ENCODE data around the gene SMYD4. TPM values are rescaled to one million over a fixed set of nuclear protein-coding genes. Genes with fewer than 3 reads are reported as not detected.
A peak's percentile ranks its signal among the peaks of the same experiment; 100 is the strongest.
"Not testable (repeated sequence)": the region's sequence is repeated elsewhere in the genome, so short reads cannot be mapped to it uniquely, and the experiment has no call there.

Gene SMYD4
- total RNA-seq, 2 experiments from 2014 or later, result 14.5 to 15.8 TPM

- Mint-ChIP-seq H3K4me3 (no peak overlapping the region), H3K27me3 (no peaks in the 10 kb centered on the region), H3K9me3 (no peaks in the 10 kb centered on the region), H3K4me1 (ENCODE audit: low read depth) (no peaks in the 10 kb centered on the region), H3K36me3 (no peaks in the 10 kb centered on the region), H3K27ac (no peak overlapping the region)
- ChIA-PET POLR2A (no interaction called here), CTCF (no interaction called here)
- no peak for DNase-seq
- intact Hi-C loops (cut with micrococcal nuclease), result no loop called here
Measured at GRCh38 chr17:1745513-1746020, 84.1 kb downstream of the SMYD4 start.

- no peak for DNase-seq
- intact Hi-C loops (cut with micrococcal nuclease), result no loop called here
- Mint-ChIP-seq H3K27me3 (no peaks in the 10 kb centered on the region), H3K27ac (no peak overlapping the region), H3K36me3 (no peaks in the 10 kb centered on the region), H3K4me1 (ENCODE audit: low read depth) (no peaks in the 10 kb centered on the region), H3K9me3 (no peaks in the 10 kb centered on the region), H3K4me3 (no peak overlapping the region)
- ChIA-PET POLR2A (no interaction called here), CTCF (no interaction called here)
Measured at GRCh38 chr17:1744551-1745512, 84.9 kb downstream of the SMYD4 start.

- no peak for DNase-seq
- Mint-ChIP-seq H3K27ac (no peak overlapping the region), H3K27me3 (no peaks in the 10 kb centered on the region), H3K4me3 (no peak overlapping the region), H3K4me1 (ENCODE audit: low read depth) (no peaks in the 10 kb centered on the region), H3K36me3 (no peaks in the 10 kb centered on the region), H3K9me3 (no peaks in the 10 kb centered on the region)
- POLR2A ChIA-PET, result no interaction called here
- CTCF ChIA-PET, result no interaction called here
- intact Hi-C loops (cut with micrococcal nuclease), result no loop called here
Measured at GRCh38 chr17:1743088-1743439, 86.6 kb downstream of the SMYD4 start.

GRCh38 chr17:1742371-1743087, 87.2 kb downstream of the SMYD4 start, which contains the start of gene SERPINF2:
Gene SERPINF2, plus strand, starts transcription at chr17:1742871. Its CDS starts 2,125 bp downstream, at chr17:1744996.
- DNase-seq, result no peak
- CTCF ChIA-PET, result no interaction called here
- Mint-ChIP-seq H3K4me1 (ENCODE audit: low read depth) (peaks cover under 1% of the 10 kb centered on the region), H3K4me3 (no peak within 1 kb of the TSS), H3K27ac (no peak within 1 kb of the TSS), H3K9me3 (no peaks in the 10 kb centered on the region), H3K27me3 (no peaks in the 10 kb centered on the region), H3K36me3 (no peaks in the 10 kb centered on the region)
- POLR2A ChIA-PET, result no interaction called here
- intact Hi-C loops (cut with micrococcal nuclease), result no loop called here

GRCh38 chr17:1741899-1742298, 87.8 kb downstream of the SMYD4 start:
- H3K36me3 Mint-ChIP-seq; H3K9me3 Mint-ChIP-seq; CTCF ChIA-PET; H3K27me3 Mint-ChIP-seq; H3K27ac Mint-ChIP-seq; H3K4me3 Mint-ChIP-seq; POLR2A ChIA-PET; H3K4me1 Mint-ChIP-seq (ENCODE audit: low read depth); intact Hi-C loops (cut with micrococcal nuclease); DNase-seq: not testable (repeated sequence)

GRCh38 chr17:1737531-1738291, 92.0 kb downstream of the SMYD4 start:
- no peaks in the 10 kb centered on the region for H3K9me3 Mint-ChIP-seq
- H3K36me3 Mint-ChIP-seq, result peaks cover 6% of the 10 kb centered on the region
- H3K27me3 Mint-ChIP-seq, result no peaks in the 10 kb centered on the region
- no peak for DNase-seq
- no peak overlapping the region for H3K27ac Mint-ChIP-seq
- ChIA-PET POLR2A (no interaction called here), CTCF (no interaction called here)
- intact Hi-C loops (cut with micrococcal nuclease), result no loop called here
- peaks cover 12% of the 10 kb centered on the region for H3K4me1 Mint-ChIP-seq (ENCODE audit: low read depth)
- H3K4me3 Mint-ChIP-seq, result no peak overlapping the region

- H3K9me3 Mint-ChIP-seq, result no peaks in the 10 kb centered on the region
- peaks cover 12% of the 10 kb centered on the region for H3K4me1 Mint-ChIP-seq (ENCODE audit: low read depth)
- H3K36me3 Mint-ChIP-seq, result peaks cover 6% of the 10 kb centered on the region
- no peak overlapping the region for H3K4me3 Mint-ChIP-seq
- no peak overlapping the region for H3K27ac Mint-ChIP-seq
- no peaks in the 10 kb centered on the region for H3K27me3 Mint-ChIP-seq
- CTCF ChIA-PET, result interaction anchor here (0.8 to 0.9 kb wide), 2 partner anchors 15 to 20 kb away, joined by 3 read pairs; no protein-coding TSS in a partner anchor
- DNase-seq, result peak; percentile 83
- POLR2A ChIA-PET, result interaction anchor here (0.8 kb wide), 1 partner anchor 20 kb away, joined by 6 read pairs; no protein-coding TSS in a partner anchor
- intact Hi-C loops (cut with micrococcal nuclease), result no loop called here
Measured at GRCh38 chr17:1736348-1737281, 93.1 kb downstream of the SMYD4 start.

GRCh38 chr17:1735834-1736347, 93.8 kb downstream of the SMYD4 start:
- H3K27me3 Mint-ChIP-seq, result no peaks in the 10 kb centered on the region
- H3K4me3 Mint-ChIP-seq, result no peak overlapping the region
- ChIA-PET CTCF (interaction anchor here (0.9 kb wide), 1 partner anchor 20 kb away, joined by 3 read pairs; no protein-coding TSS in a partner anchor), POLR2A (no interaction called here)
- intact Hi-C loops (cut with micrococcal nuclease), result no loop called here
- no peak overlapping the region for H3K27ac Mint-ChIP-seq
- H3K4me1 Mint-ChIP-seq (ENCODE audit: low read depth), result peaks cover 12% of the 10 kb centered on the region
- peaks cover 6% of the 10 kb centered on the region for H3K36me3 Mint-ChIP-seq
- H3K9me3 Mint-ChIP-seq, result no peaks in the 10 kb centered on the region
- no peak for DNase-seq

- H3K27me3 Mint-ChIP-seq, result no peaks in the 10 kb centered on the region
- no peak overlapping the region for H3K4me3 Mint-ChIP-seq
- POLR2A ChIA-PET, result no interaction called here
- DNase-seq, result no peak
- intact Hi-C loops (cut with micrococcal nuclease), result no loop called here
- H3K9me3 Mint-ChIP-seq, result no peaks in the 10 kb centered on the region
- CTCF ChIA-PET, result no interaction called here
- H3K27ac Mint-ChIP-seq, result no peak overlapping the region
- peaks cover 12% of the 10 kb centered on the region for H3K4me1 Mint-ChIP-seq (ENCODE audit: low read depth)
- peaks cover 6% of the 10 kb centered on the region for H3K36me3 Mint-ChIP-seq
Measured at GRCh38 chr17:1735418-1735817, 94.3 kb downstream of the SMYD4 start.

- H3K27ac Mint-ChIP-seq, result no peak overlapping the region
- POLR2A ChIA-PET, result no interaction called here
- no peaks in the 10 kb centered on the region for H3K9me3 Mint-ChIP-seq
- peaks cover 6% of the 10 kb centered on the region for H3K36me3 Mint-ChIP-seq
- H3K27me3 Mint-ChIP-seq, result no peaks in the 10 kb centered on the region
- H3K4me3 Mint-ChIP-seq, result no peak overlapping the region
- peaks cover 16% of the 10 kb centered on the region for H3K4me1 Mint-ChIP-seq (ENCODE audit: low read depth)
- CTCF ChIA-PET, result no interaction called here
- DNase-seq, result no peak
- intact Hi-C loops (cut with micrococcal nuclease), result no loop called here
Measured at GRCh38 chr17:1733759-1734158, 95.9 kb downstream of the SMYD4 start.

GRCh38 chr17:1732833-1733321, 96.8 kb downstream of the SMYD4 start:
- POLR2A ChIA-PET, result no interaction called here
- peaks cover 6% of the 10 kb centered on the region for H3K36me3 Mint-ChIP-seq
- no peak for DNase-seq

More at GRCh38 chr17:1732833-1733321, 96.8 kb downstream of the SMYD4 start:
- CTCF ChIA-PET, result interaction anchor here (0.9 kb wide), 1 partner anchor 12 kb away, joined by 3 read pairs; no protein-coding TSS in a partner anchor
- no peaks in the 10 kb centered on the region for H3K27me3 Mint-ChIP-seq
- H3K4me3 Mint-ChIP-seq, result no peak overlapping the region
- H3K4me1 Mint-ChIP-seq (ENCODE audit: low read depth), result peaks cover 19% of the 10 kb centered on the region
- H3K27ac Mint-ChIP-seq, result no peak overlapping the region
- no peaks in the 10 kb centered on the region for H3K9me3 Mint-ChIP-seq
- intact Hi-C loops (cut with micrococcal nuclease), result no loop called here

Measured in activated CD4-positive, alpha-beta memory T cell treated with anti-CD3 and anti-CD28 coated beads for 36 hours (primary cell).